HEK293 (cell line): ENCODE data around the gene YAF2.

ENCODE experiments used
- ZNF37A ChIP-seq: fragments of 450-650 bp; IDR thresholded peaks from 2 replicates; pipeline ENCODE4 v1.5.1; 2018; ENCODE audit warnings: missing biosample characterization, missing genetic modification characterization
- ZNF501 ChIP-seq: fragments of 450-650 bp; formaldehyde crosslinking; IDR thresholded peaks from 2 replicates; pipeline ENCODE4 v1.5.1; 2016; ENCODE audit warnings: missing biosample characterization, missing genetic modification characterization
- TF ChIP-seq, protein P1 (sequence below): fragments of 450-650 bp; formaldehyde crosslinking; IDR thresholded peaks from 2 replicates; pipeline ENCODE4 v1.5.1; 2016; ENCODE audit warnings: missing biosample characterization, missing genetic modification characterization

DNA sequence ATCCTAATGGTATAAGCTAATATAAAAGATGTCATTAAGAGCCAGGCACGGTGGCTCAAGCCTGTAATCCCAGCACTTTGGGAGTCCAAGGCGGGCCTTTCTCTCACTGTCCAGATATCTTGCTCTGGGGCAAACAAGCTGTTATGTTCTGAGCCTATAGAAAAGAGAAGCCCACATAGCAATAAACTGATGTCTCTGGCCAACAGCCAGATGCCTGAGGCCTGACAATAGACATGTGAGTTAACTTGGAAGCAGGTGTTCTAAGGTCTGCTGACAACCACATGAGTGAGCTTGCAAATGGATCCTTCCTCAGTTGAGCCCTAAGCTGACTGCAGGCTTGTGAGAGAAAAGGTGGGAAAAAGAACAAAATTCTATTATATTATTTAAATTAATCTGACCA lies 25.0 kb downstream of the YAF2 start:
- TF ChIP-seq, protein P1, sequence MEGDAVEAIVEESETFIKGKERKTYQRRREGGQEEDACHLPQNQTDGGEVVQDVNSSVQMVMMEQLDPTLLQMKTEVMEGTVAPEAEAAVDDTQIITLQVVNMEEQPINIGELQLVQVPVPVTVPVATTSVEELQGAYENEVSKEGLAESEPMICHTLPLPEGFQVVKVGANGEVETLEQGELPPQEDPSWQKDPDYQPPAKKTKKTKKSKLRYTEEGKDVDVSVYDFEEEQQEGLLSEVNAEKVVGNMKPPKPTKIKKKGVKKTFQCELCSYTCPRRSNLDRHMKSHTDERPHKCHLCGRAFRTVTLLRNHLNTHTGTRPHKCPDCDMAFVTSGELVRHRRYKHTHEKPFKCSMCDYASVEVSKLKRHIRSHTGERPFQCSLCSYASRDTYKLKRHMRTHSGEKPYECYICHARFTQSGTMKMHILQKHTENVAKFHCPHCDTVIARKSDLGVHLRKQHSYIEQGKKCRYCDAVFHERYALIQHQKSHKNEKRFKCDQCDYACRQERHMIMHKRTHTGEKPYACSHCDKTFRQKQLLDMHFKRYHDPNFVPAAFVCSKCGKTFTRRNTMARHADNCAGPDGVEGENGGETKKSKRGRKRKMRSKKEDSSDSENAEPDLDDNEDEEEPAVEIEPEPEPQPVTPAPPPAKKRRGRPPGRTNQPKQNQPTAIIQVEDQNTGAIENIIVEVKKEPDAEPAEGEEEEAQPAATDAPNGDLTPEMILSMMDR (tag by site-specific recombination) = no peak
- TF ChIP-seq ZNF37A (tag by site-specific recombination) (no peak), ZNF501 (no peak)
